IPS DF 6.9 (cell line): ENCODE measurements around the gene ADAMTS12.

Experiments used
- DNase-seq: peaks from one replicate; pipeline ENCODE4 v3.0.0-alpha.2; 2013; ENCODE audit warnings: low read depth, low spot score
- H3K27ac ChIP-seq: one replicate; pipeline ENCODE4 v1.5.1; 2013; ENCODE audit warnings: low read length, control low read depth
- H3K27me3 ChIP-seq: 2 replicates; pipeline ENCODE4 v1.6.1; 2013; ENCODE audit warnings: mild to moderate bottlenecking, low read length; ENCODE audit not compliant: control insufficient read depth, insufficient read depth
- H3K36me3 ChIP-seq: 2 replicates; pipeline ENCODE4 v1.6.1; 2013; ENCODE audit warnings: low read length; ENCODE audit not compliant: control insufficient read depth, insufficient read depth
- H3K4me1 ChIP-seq: 2 replicates; pipeline ENCODE4 v1.6.1; 2013; ENCODE audit warnings: low read length; ENCODE audit not compliant: control insufficient read depth, insufficient read depth
- H3K4me3 ChIP-seq: 2 replicates; pipeline ENCODE4 v1.5.1; 2013; ENCODE audit warnings: mild to moderate bottlenecking, low read length
- H3K9me3 ChIP-seq: 2 replicates; pipeline ENCODE4 v1.6.1; 2013; ENCODE audit warnings: low read length, inconsistent platforms; ENCODE audit not compliant: control insufficient read depth, insufficient read depth
- WGBS: extraction: QIAGEN DNeasy Blood & Tissue Kit; methylation state at CpG from one replicate; pipeline ENCODE4 v1.1.7; 2013; ENCODE audit warnings: mixed read lengths, missing lambda C conversion rate; ENCODE audit not compliant: insufficient read length, insufficient coverage; 5-methylcytosine and 5-hydroxymethylcytosine counted together

The ADAMTS12 gene

DNA sequence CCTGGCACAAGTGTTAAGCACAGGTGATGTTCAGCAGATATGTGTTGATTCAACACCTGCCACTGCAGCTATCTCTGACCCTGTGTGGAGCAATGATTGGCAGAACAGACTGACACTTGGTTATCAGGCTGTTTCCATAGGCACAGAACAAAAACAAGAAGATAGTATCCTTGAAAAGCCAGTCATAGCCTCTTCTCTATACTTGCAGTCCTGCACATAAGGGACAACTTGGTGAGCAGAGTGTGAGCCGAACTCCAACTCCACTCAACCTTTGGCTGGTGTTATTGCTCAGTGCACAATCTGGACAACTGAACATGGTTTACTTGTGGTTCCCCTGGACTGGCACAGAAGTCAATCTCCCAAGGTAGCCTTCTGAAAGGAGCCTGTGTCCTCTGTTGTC is 99.2 kb downstream of the ADAMTS12 start:
- no peak overlapping the region for H3K27ac ChIP-seq
- WGBS, result no CpG with 5 or more reads among the region's 1 CpG
- DNase-seq, result no peak

DNA sequence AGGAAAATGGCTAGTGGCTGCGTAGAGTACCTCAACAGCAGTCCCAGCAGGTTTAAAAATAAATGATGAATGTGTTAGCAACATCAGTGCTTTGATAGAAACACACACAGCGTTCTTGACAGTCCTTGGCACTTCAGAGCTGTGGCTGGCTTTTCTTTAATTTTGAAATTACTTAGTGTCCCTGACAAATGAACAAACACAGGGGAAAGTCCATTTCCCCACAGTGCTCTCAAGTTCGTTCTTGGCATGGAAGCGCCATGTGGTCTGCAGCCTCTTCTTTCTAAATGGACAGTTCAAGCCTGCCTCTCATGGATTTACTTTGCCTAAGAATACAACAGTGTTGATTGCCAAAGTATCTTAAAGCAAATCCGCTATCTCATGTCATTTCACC is 102.2 kb downstream of the ADAMTS12 start:
- no CpG with 5 or more reads among the region's 5 CpGs for WGBS
- no peak for DNase-seq
- no peak overlapping the region for H3K27ac ChIP-seq

More for the DNA sequence above, 99.2 kb downstream of the ADAMTS12 start:
- Histone ChIP-seq H3K36me3 (no peaks in the 10 kb centered on the region), H3K4me1 (peaks cover 3% of the 10 kb centered on the region; the same call in 1 of the 2 replicates), H3K27me3 (no peaks in the 10 kb centered on the region), H3K4me3 (no peak overlapping the region), H3K9me3 (no peaks in the 10 kb centered on the region)

DNA sequence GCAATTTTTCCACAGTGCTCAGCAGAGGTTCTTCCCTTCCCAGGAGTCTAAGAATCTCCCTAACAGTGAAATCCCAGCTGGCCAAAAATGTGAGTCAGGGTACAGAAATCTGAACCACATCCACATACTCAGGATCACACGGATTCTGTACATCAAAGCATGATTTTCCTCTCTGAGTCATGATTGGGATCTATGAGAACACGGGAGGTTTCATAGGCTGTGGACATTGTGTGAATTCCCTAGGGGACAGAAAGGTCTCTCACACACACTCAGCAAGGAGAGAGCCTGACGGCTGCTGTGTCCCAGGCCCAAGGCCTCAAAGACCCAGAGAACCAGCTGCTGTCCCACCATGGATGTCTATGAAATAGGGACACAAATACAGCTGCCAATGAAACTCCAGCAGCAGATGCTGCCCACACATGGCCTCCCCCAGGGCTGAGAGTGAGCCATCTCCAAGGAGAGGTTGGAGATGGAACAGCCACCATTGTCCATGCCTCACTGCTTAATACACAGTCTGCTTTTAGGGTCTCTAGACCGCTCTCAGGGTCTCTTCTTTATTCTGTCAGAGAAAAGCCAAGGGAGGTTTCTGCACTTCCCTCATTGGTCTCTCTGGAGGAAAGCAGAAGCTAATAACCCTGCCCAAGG is 102.7 kb downstream of the ADAMTS12 start:
- no peak for DNase-seq
- Histone ChIP-seq H3K9me3 (no peaks in the 10 kb centered on the region), H3K27me3 (no peaks in the 10 kb centered on the region), H3K4me3 (no peak overlapping the region), H3K4me1 (peaks cover 1% of the 10 kb centered on the region; the same call in 1 of the 2 replicates), H3K27ac (no peak overlapping the region), H3K36me3 (no peaks in the 10 kb centered on the region)
- no CpG with 5 or more reads among the region's 4 CpGs for WGBS

More for the DNA sequence above, 102.2 kb downstream of the ADAMTS12 start:
- H3K4me1 ChIP-seq, result peaks cover 1% of the 10 kb centered on the region; the same call in 1 of the 2 replicates
- no peaks in the 10 kb centered on the region for H3K9me3 ChIP-seq
- no peak overlapping the region for H3K4me3 ChIP-seq
- H3K27me3 ChIP-seq, result no peaks in the 10 kb centered on the region
- H3K36me3 ChIP-seq, result no peaks in the 10 kb centered on the region

DNA sequence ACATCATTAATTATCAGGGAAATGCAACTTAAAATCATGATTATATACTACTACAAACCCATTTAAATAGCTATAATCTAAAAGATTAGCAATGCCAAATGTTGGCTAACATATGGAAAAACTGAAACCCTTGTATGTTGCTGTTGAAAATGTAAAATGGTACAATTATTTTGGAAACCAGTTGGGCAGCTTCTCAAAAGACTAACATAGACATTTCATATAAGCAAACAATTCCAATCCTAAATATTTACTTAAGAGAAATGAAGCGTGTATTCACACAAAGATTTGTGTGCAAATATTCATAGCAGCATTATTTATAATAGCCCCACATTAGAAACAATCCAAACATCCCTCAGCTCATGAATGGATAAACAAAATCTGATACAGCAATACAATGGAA is 106.2 kb downstream of the ADAMTS12 start:
- Histone ChIP-seq H3K27ac (no peak overlapping the region), H3K27me3 (no peaks in the 10 kb centered on the region), H3K36me3 (no peaks in the 10 kb centered on the region), H3K9me3 (no peaks in the 10 kb centered on the region), H3K4me3 (no peak overlapping the region), H3K4me1 (no peaks in the 10 kb centered on the region)
- no peak for DNase-seq
- WGBS, result no CpG with 5 or more reads among the region's 1 CpG

DNA sequence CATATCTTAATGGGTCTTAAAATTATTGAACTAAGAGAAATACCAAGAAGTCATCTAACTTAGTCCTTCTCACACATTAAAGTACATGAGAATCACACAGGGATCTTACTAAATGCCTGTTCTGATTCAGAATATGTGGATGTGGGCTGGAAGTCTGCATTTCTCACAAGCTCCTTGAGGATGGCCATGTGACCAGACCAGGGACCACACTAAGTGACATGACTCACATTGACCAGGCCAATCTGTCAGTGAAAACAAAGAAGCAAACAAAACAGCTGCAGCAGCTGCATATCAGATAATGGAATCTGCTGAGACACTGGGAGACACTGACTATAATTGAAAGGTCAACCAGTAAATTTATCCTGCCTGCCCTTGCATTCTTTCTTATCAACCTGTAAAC is 110.5 kb downstream of the ADAMTS12 start:
- Histone ChIP-seq H3K36me3 (no peaks in the 10 kb centered on the region), H3K4me3 (no peak overlapping the region), H3K27ac (no peak overlapping the region), H3K9me3 (no peaks in the 10 kb centered on the region), H3K4me1 (no peaks in the 10 kb centered on the region), H3K27me3 (no peaks in the 10 kb centered on the region)
- DNase-seq, result no peak

DNA sequence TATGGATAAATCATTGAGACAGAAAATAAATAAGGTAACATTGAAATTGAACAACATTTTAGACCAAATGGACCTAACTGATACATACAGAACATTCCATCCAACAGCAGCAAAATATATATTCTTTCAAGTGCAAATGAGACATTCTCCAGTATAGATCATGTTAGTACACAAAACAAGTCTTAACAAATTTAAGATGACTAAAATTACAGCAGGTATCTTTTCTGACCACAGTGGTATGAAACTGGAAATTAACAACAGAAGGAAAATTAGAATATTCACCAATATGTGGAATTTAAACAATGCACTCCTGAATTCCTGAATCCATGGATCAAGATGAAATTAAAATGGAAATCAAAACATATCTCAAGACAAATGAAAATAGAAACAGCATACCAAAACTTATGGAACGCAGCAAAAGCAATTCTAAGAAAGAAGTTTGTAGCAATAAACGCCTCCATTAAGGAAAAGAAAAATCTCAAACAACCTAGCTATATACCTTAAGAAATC is 115.6 kb downstream of the ADAMTS12 start:
- no peaks in the 10 kb centered on the region for H3K4me1 ChIP-seq
- H3K4me3 ChIP-seq, result no peak overlapping the region
- no peak overlapping the region for H3K27ac ChIP-seq
- H3K9me3 ChIP-seq, result no peaks in the 10 kb centered on the region
- H3K27me3 ChIP-seq, result no peaks in the 10 kb centered on the region
- no CpG with 5 or more reads among the region's 2 CpGs for WGBS
- H3K36me3 ChIP-seq, result no peaks in the 10 kb centered on the region
- no peak for DNase-seq

DNA sequence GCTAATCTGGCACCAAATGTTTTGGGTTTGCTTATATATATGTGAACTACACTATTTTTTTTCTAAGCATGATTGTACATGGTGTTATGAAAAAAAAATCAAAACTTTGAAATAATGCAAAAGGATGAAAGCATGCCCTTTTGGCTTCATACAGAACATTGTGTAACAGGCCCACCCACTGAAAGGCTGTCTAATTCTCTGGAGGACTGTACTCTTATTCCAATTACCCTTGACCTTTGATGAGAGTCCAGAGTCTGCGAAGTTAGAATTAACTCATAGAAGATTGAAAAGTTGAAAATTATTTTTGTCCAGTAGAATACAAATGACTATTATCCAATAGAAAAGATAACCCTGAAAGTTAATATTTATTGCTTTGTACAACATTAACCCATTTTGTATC is 117.4 kb downstream of the ADAMTS12 start:
- DNase-seq, result no peak
- H3K9me3 ChIP-seq, result no peaks in the 10 kb centered on the region
- H3K4me1 ChIP-seq, result no peaks in the 10 kb centered on the region
- H3K27ac ChIP-seq, result no peak overlapping the region
- no peak overlapping the region for H3K4me3 ChIP-seq
- no CpG with 5 or more reads among the region's 1 CpG for WGBS
- H3K27me3 ChIP-seq, result no peaks in the 10 kb centered on the region
- H3K36me3 ChIP-seq, result no peaks in the 10 kb centered on the region

DNA sequence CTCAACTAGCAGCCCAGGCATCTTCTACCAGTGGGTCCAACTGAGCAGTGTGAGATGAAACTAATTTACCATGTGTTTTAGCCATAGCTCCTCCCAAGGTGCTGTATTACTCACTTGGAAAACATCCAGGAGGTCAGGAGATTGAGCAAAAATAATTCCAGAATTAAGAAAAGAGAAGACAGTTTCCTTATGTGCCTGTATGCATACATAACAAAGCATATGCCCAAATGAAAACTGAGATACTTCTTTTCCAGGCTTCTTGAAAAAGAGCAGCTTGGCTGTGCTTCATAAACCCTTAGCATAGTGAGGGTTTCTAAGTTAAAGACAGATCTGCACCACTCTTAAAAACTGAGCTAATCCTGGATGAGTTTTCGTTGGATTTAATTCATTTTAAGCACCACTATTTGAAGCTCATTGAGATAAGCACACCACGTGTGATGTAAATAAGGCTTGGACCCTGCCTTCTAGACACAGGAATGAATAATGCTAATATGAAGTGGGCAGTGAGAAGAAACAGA is 119.4 kb downstream of the ADAMTS12 start:
- WGBS, result no CpG with 5 or more reads among the region's 2 CpGs
- DNase-seq, result no peak
- no peaks in the 10 kb centered on the region for H3K9me3 ChIP-seq
- no peaks in the 10 kb centered on the region for H3K36me3 ChIP-seq
- no peaks in the 10 kb centered on the region for H3K27me3 ChIP-seq
- no peak overlapping the region for H3K27ac ChIP-seq
- no peak overlapping the region for H3K4me3 ChIP-seq
- no peaks in the 10 kb centered on the region for H3K4me1 ChIP-seq

DNA sequence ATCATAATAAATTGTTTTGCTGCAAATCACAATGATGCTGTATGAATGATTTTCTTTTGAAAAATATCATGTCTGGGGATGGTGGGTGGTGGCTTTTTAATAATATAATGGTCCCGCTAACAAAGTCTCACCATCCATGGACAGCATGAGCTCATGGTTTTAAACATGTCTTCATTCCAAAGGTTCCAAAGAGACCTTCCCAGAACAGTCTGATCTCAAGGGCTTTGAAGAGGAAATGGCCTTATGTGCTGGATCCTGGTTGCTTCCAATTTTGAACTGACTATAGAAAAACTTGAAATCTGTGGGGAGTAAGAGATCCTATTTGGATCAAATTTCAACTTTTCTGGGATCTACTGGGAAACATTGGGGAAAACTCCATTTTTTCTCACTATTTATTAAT is 121.8 kb downstream of the ADAMTS12 start:
- H3K27ac ChIP-seq, result no peak overlapping the region
- H3K9me3 ChIP-seq, result no peaks in the 10 kb centered on the region
- no peaks in the 10 kb centered on the region for H3K36me3 ChIP-seq
- no peaks in the 10 kb centered on the region for H3K4me1 ChIP-seq
- no peak for DNase-seq
- WGBS, result no CpG with 5 or more reads among the region's 1 CpG
- no peaks in the 10 kb centered on the region for H3K27me3 ChIP-seq
- no peak overlapping the region for H3K4me3 ChIP-seq

DNA sequence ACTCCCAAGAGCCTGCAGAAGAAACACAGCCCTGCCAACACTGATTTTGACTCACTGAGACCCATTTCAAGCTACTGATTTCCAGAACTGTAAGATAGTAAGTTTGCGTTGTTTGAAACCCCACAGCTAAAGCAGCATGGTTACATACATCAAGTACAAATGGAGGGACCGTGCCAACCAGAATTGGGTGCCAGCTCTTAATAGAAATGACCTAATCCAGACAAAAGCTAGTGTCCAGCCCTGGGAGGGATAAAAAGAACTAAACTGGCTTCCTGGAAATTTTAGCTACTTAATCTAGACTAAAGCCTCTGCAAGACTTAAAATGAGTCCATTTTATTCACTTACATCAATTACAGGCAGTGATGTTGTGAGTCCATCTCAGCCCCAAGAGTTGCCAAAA is 122.6 kb downstream of the ADAMTS12 start:
- no CpG with 5 or more reads among the region's 2 CpGs for WGBS
- no peak for DNase-seq

DNA sequence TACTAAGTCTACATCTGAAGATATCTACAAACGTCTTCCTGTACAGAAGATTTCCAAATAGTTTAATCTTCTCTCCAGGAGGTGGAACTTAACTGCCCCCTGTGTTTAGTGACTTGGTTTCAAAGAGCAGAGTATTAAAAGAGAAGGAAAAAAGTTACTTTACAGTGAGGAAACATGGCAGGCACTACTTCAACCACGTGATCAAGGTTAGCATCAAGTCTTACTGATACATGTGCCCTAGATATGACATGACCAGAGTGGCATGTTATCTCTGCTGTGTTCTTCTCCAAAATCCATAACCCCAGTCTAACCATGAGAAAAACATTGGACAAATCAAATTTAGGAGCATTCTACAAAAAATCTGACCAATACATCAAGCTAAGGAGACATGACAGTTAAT is 125.8 kb downstream of the ADAMTS12 start:
- Histone ChIP-seq H3K27me3 (no peaks in the 10 kb centered on the region), H3K4me3 (no peak overlapping the region), H3K36me3 (no peaks in the 10 kb centered on the region), H3K9me3 (no peaks in the 10 kb centered on the region), H3K27ac (no peak overlapping the region), H3K4me1 (peaks cover 3% of the 10 kb centered on the region; the same call in 1 of the 2 replicates)
- no CpG with 5 or more reads among the region's 2 CpGs for WGBS
- DNase-seq, result no peak

More for the DNA sequence above, 122.6 kb downstream of the ADAMTS12 start:
- Histone ChIP-seq H3K4me1 (peaks cover 1% of the 10 kb centered on the region; the same call in 1 of the 2 replicates), H3K27ac (no peak overlapping the region), H3K36me3 (no peaks in the 10 kb centered on the region), H3K27me3 (no peaks in the 10 kb centered on the region), H3K9me3 (no peaks in the 10 kb centered on the region), H3K4me3 (no peak overlapping the region)
